HG03439 (cell line): Measurements from ENCODE around the gene NUP37.
"Not testable (repeated sequence)": the region's sequence is repeated elsewhere in the genome, so short reads cannot be mapped to it uniquely, and the experiment has no call there.

Experiments used
- ATAC-seq: cut with Tn5 transposase; IDR thresholded peaks from one replicate; pipeline ENCODE4 v1.9.1; 2021; ENCODE audit warnings: mild to moderate bottlenecking, moderate library complexity; ENCODE audit not compliant: unreplicated experiment

Gene NUP37

DNA sequence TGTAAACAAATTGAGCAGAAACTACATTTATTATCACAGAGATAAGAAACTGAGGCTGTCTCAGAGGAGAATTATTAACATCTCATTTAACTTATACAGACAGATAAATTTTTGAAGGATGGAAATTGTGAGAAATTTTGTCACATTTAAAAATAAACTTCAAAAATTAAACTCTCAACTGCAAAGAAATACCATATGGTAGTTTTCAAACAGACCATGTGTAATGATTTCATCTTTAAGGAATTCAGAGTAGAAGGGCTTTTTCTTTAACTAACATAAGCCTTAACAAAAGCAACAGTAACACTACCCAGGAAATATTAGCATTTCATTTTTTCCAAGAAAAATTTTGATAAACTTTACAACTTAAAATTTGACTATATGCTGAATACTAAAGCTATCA lies 26.6 kb downstream of the NUP37 start:
- no peak for ATAC-seq

DNA sequence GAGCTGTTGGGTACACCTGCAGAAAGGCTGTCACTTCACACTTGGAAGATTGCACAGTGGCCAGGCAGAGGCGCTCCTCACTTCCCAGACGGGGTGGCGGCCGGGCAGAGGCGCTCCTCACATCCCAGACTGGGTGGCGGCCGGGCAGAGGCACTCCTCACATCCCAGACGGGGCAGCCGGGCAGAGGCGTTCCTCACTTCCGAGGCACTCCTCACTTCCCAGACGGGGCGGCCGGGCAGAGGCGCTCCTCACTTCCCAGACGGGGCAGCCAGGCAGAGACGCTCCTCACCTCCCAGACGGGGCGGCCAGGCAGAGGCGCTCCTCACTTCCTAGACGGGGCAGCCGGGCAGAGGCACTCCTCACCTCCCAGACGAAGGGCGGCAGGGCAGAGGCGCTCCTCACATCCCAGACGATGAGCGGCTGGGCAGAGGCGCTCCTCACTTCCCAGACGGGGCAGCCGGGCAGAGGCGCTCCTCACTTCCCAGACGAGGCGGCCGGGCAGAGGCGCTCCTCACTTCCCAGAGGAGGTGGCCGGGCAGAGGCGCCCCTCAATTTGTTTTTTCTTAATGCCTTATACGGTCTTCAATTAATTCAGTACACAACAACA lies 30.6 kb downstream of the NUP37 start:
- ATAC-seq, result not testable (repeated sequence)

DNA sequence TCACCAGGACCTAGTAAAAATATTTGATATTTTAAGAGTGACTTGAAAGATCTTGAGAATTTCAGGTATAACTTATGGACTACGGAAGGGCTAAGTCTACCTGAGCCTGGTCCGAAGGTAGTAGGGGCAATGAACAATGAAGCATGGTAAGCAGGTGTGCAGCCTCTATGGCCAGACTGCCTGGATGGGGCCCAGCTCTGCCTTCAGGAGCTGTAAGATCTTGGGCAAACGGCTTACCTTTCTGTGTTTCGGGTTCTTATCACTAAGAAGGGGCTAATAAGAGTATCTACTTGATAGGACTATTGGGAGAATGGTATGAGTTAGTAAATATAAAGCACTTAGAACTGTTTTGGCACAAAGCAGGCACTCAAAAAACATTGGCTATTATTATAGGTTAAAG lies 39.1 kb downstream of the NUP37 start:
- ATAC-seq, result no peak

DNA sequence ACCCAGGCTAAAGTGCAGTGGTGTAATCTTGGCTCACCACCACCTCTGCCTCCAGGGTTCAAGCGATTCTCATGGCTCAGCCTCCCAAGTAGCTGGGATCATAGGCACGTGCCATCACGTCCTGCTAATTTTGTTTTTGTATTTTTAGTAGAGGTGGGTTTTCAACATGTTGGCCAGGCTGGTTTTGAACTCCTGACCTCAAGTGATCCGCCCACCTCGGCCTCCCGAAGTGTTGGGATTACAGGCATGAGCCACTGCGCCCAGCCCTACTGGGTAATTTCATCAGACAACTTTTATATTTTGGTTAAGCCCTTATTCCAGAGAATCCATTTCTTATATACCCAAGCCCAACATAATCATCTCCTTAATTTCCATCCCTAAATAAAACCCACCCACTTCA lies 47.8 kb downstream of the NUP37 start:
- not testable (repeated sequence) for ATAC-seq

DNA sequence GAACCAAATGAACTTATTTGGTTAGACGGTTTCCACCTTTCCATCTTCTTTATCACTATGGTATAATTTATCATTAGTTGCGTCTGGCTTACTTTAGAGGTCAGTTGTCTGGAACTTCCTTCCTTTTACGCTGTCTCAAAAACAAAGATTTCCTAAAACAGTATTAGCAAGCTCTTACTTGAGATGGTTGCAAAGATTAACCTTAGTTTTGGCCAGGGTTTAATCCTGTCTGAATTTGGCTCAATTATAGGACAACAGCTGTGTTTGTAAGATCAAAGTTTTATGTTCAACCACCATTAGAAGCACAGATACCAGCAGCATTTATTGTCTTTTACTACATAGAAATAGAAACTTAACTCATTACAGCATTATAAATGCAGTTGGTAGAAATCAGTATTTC lies 50.2 kb downstream of the NUP37 start:
- ATAC-seq, result no peak

DNA sequence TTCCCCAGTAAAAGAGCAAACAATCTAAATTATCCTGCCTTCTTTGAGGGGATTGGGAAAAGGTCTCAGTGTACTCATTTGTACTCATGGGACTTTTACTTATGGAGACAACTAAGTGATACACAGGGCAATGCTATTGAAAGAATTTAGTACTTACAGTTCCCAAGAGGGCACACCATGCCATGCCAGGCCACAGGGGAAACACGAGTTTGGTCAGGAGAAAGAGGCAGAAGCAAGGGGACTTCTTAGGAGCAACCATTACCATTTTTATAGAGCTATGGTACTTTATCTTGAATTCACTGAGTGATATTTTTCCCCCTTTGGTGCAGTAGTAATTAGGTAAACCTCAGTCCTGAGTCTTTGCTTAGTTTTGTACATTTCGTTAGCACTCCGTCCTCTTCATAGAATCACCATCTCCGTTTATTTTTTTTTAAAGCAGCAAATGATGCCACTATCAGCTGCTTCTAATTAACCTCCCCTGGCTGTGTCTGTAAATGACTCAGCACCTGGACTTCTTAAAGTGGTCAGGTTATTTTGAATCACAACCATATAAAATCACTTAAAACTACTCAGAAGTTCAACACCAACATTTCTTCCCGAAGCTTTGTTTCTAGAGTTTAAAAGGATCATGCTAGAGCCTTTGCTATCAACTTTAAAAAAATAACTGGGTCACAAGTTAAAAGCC lies 52.2 kb downstream of the NUP37 start:
- no peak for ATAC-seq

DNA sequence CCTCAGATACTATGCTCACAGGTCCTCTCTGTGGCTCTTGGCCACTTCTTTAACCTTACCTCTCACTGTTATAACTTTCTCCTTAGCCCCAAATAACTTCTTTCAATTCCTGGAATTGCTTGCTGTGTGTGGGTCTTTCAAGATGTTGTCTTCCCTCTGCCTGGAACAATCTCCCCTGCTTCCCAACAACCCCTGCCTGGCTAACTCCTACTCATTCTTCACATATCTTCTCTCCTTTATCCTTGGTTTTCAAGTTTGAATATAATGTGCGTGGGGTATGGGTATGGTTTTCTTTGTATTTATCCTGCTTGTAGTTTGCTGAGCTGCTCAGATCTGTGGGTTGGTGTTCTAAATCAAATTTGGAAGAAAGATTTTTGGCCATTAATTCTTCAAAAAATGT lies 55.4 kb downstream of the NUP37 start:
- ATAC-seq, result no peak

DNA sequence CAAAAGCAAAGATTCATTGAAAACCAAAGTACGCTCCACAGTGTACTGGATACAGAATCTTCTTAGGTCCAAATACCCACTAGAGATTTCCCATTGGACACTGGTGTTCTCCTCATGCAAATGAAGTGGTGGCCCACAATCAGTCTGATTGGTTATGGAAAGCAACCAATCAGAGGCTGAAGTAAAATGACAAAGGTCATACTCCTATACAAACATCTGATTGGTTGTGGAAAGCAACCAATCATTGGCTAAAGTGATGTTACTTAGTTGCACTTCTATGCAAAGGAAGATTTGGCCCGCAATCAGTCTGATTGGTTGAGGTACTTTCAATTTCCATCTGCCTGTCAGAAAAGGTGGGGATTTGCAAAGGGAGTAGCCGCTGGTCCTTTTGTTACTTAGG lies 56.8 kb downstream of the NUP37 start:
- ATAC-seq, result no peak

DNA sequence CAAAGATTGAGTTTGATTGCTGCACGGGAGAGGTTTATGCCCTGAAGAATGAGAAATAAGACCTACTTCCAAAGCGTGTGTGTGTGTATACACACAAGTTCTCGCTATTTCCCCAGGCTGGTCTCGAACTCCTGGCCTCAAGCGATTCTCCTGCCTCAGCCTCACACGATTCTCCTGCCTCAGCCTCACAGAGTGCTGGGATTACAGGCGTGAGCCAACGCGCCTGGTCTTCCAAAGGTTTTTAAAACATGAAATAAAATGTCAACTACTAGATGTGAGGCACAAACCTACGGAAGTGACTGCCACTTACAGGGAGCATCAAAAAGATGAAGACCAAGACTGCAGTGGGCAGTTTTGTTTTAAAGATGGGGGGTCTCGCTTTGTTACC lies 57.5 kb downstream of the NUP37 start:
- ATAC-seq, result no peak

DNA sequence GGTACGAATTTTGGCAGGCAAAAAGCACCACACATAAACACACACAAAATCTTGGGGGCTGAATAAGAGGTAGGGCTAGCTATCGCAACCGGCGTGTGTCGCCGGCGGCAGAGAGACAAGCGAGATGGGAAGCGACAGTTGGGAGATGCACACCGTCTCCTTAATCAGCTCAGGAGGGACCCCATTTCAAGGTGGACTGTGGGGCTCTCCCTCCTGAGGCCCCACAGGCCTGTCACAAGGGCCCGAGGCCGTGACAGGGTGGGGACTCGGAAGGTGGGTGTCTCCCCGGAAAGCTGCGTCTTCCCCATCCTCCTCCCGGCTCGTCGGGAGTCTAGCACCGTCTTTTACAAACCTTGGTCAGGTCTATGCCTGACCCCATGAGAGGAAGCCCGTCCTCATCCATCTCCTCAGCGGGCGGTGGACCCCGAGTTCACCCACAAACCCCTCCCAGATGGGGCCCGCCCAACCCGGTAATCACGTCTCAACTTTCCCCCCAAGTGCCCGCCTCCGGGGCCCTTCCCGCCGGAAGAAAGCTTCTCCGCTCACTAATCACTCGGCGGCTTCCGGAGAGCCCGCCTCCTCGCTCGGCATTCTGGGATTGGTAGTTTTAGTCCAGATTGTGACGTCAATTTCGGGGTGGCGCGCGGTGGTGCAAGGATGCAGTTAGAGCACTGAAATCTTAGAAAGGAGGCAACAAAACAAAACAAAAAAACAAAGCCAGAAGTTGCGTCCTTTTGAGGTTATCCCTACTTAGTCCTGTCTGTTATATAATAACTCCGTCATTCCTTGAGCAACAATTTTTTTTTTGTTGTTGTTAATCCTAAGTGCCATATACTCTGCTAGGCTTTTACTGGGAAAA lies 58.1 kb downstream of the NUP37 start, which contains the start of gene WASHC3:
TSS of gene WASHC3 (minus strand) at position 432 of the 859 bp plus-strand sequence. CDS start at position 403, 29 bp downstream.
- ATAC-seq, result peak; percentile 97

DNA sequence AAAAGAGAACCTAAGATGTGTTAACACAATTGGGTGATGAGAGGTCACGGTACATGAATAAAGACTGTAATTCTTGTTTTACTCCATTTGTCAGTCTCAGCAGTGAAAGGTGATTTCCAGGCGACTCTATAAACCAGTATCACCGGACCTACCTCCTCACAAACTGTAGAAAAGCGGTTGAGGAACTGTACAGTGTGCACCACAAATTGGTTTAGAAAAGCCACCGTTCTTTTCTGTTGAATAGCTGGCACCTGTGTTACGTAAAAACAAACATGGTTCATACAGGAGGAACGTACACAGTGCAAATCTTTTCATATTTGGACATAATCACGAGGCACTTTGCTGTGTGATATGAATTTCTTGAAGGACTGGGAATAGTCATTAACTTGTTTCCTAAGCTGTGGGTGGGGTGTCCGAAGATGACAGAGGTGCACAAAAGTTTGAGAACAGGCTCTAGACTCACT lies 58.8 kb downstream of the NUP37 start:
- ATAC-seq, result no peak

DNA sequence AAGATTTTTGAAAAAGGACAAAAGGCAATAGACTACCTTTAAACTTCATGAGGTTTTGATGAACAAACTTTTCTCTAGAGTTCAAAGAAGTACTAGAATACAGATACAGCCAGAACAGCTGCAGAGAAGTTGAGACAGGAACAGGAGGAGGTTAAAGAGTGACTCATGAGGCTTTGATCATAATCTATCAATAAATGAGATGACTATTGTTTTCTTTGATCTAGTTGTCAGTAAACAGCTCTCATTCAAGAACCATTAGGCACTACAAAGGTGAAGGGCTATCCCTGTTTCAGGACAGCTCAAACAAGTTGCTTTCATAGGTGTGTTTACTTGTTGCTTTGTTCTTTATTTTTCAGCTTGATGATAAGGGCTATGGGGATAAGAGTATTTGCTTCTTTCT lies 60.6 kb downstream of the NUP37 start:
- no peak for ATAC-seq

DNA sequence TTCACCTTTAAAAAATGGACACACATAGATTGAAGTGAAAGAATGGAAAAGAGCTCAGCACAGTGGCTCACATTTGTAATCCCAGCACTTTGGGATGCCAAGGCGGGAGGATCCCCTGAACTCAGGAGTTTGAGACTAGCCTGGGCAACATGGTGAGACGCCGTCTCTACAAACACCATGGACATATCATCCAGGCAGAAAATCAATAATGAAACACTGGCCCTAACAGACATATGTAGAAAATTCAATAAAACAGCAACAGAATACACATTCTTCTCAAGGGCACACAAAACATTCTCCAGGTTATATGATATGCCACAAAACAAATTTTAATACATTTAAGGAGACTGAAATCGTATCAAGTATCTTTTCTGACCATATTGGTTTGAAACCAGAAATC lies 65.6 kb downstream of the NUP37 start:
- no peak for ATAC-seq

DNA sequence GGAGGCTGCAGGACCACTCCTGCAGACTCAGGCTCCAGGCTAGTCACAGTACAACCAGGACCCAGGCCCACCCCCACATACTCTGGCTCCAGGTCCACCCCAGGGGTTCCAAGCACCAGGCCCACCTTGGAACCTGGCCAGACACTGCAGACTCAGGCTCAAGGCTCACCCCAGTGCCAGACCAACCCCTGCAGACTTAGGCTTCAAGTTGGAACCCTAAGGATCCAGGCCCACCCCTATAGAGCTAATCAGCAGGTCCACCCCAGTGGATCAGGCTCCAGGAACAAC lies 66.9 kb downstream of the NUP37 start:
- ATAC-seq, result no peak

DNA sequence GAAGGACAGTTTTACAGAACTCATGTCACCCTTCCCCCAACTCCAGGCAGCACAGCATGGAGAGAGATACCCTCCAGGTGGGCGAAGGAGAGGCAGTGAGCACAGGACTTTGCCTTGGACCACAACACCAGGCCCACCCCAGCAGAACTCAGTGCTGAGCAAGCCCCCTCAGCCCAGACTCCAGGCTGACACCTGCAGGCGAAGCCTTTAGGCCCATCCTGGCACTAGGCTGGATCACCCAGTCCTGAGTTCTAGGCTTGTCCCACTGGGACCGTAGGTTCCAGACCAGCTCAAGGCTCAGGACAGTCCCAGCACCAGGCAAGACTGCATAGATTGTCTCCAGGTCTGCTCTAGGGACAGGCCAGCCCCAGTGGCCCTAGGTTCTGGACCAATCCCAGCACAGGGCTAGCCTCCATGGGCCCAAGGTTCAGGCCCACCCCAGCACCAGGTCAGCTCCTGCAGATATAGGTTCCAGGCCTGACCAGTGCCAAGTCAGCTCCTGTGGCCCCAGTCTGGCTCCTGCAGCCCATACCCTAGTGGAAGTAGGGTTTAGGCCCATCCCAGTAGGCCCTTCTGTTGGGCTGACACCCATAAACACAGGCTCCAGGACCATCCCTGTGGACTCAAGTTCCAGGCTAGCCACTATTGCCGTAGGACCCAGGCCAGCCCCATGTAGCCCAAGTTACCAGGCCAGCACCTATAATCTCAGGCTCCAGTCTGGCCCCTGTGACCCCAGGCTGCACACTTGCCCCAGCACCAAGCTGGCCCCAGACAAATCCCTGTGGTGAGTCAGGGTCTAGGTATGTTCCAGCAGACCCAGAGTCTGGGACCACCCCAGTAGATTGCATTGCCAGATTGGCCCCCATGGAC lies 67.5 kb downstream of the NUP37 start:
- no peak for ATAC-seq

DNA sequence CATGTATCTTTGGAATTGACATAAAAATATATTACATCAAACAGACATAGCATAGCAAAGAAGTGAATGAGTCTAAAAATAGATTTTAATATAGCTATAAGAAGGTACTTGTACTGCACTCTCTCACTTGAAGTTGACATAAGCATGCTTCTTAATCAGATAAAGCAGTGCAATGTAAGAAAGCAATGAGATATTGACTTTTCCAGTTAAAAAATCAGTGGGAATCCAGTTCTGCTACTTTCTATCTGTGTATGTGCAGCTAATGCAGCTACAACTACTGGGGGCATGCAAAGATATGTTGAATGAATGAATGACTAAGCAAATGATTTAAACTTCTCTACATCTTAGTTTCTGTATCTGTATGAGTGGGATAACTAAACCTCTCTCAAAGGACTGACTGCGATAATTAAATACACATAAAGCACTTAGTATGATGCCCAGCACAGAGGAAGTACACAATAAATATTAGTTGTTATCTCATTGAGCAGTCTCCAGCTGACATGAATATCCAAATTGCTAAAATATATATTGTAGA lies 68.4 kb downstream of the NUP37 start:
- ATAC-seq, result no peak

DNA sequence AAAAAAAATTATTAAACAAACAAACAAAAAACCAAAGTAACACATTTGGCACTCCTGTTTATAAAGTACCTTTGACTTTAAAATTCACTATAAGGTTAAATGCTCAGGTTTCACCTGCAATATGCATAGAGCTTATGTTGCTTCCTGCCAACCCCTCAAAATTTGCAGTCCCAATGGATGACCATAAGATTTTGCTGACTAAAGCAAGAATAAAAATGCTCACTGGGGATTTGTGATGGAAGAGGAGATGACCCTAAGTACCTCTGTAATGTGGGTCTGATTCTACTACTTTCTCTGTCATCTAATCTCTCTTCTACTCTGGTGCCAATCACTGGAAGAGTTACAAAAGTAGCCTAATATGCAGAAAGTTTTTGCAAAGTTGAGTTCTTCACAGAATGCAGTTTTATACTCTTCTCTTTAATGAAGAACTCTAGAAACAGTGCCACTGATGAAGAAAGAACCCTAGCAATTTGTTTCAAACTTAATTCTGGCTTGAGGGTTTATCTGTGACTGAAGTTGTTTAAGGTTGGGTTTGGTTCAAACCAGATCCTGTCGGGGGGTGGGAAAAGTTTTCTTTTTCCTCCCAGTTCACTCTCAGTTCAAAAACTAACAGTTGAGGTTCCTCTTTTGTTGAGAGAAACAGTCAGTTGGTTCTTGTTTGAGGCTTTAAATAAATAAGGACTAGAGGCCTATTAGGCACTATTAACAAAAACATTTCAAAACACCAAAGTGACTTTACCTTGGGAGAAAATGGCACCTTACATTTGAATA lies 69.1 kb downstream of the NUP37 start:
- ATAC-seq, result no peak

DNA sequence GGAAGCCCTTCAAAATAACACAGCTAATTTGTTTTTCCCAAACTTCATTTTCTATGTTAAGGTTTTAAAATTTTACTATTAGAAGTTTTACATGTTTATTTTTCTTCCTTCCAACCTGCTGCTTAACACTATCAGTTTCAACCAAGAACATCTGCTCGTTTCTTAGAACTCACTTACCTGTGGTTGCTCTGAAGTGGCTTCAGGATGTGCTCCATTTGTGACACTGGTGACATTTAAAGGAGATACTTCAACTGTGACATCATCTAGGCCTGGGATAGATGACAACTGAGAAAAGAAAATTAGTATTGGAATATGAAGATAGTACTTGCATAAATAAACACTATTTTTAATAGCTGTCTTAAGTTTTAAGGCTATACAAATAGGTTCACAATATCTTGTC lies 76.0 kb downstream of the NUP37 start:
- ATAC-seq, result peak; percentile 81

DNA sequence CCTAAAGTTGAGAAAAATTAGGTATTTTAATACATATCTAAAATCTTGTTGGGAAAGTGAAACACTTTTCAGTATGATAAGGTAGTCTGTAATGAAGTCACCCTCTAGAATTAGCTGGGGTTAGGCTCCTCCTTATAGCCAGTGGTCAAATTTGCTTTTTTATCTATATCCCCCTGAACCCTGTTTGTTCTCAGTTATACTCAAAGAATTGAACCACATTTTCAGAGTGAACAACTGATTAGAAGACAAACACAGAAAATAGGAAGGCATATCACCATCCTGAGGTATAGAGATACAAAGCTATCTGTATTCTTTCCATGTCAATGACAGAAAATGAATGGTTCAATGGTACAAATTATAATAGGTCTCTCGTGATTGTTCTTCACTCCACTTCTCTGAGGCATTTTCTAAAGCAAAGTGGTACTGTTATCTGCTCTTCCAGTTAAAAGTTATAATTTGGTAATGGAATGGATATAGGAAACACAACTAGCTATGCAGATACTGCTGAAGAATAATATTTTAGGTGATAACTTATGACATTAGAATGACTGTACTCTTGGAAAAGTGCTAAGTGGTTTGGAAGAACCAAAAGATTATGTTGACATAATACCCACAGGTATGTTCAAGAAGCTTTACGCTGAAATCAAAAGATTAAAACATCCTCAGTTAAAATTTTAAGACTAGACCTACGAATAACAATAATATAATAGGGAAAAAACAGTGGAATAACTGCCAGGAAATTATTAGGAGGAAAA lies 85.7 kb downstream of the NUP37 start:
- no peak for ATAC-seq
